Measurements from ENCODE around the gene VAX1. TPM values are rescaled to one million over a fixed set of nuclear protein-coding genes. Genes with fewer than 3 reads are reported as not detected.

Gene VAX1
- total RNA-seq, result not detected in 2 replicates

GRCh38 chr10:117137911-117138642 lies at the start of gene VAX1:
Gene VAX1, minus strand, starts transcription at chr10:117138270. Its CDS starts 214 bp downstream, at chr10:117138056.

Other genes with a start within 250 kb of the VAX1 start
- gene SHTN1, start 133.1 kb downstream of the VAX1 start, total RNA-seq, result 2.3 and 4.3 TPM in 2 replicates
- gene KCNK18, start 59.2 kb upstream of the VAX1 start, total RNA-seq, result not detected in 2 replicates
- under 0.01 TPM in 1 of 2 replicates, not detected in the other for gene SLC18A2, start 102.8 kb upstream of the VAX1 start, total RNA-seq
- 24.5 and 29.6 TPM in 2 replicates for gene PDZD8, start 237.2 kb upstream of the VAX1 start, total RNA-seq